GM19372 (cell line): Measurements from ENCODE around the gene CCNA1.

Experiments used
- ATAC-seq: cut with Tn5 transposase; IDR thresholded peaks from one replicate; pipeline ENCODE4 v1.9.1; 2021; ENCODE audit warnings: mild to moderate bottlenecking, low read depth, moderate library complexity; ENCODE audit not compliant: unreplicated experiment

CCNA1 gene

DNA sequence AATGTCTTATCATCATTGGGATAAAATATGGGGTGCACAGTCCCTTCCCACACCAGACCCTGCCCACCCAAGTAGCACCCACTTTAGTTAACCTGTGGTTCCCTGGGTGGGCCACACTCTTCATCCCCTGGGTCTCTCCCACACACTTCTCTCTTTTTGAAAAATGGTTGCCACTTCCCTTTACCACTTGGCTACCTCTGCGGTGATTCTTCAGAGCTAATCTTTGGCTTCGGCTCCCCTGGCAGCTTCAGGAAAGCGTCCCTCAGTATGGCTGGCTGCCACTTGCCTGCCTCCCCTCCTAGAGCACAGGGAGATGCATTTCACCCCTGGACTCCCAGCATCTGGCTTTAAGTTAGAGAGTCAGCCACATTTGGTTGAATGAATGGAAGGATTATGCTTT, 18.2 kb downstream of the CCNA1 start:
- no peak for ATAC-seq

- no peak for ATAC-seq
Observed at GRCh38 chr13:36453516-36453915, 21.2 kb downstream of the CCNA1 start.

DNA sequence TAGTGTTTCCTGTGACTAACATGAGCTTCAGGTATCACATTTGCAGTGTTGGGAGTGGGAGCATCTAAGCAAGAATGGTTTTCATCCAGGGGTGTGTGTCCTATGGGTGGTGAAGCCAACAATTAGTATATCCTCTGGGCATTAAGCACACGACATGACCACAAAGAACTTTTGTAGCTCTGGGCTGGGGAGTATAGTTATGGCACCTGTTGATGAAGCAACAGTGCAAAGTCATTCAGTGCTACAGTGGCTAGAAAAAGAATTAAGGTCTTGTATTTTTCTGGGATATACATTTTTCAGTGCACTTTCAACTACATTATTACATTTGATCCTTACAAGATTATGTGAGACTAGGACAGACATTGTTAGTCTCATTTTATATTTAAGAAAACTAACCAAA, 21.8 kb downstream of the CCNA1 start:
- ATAC-seq, result no peak

DNA sequence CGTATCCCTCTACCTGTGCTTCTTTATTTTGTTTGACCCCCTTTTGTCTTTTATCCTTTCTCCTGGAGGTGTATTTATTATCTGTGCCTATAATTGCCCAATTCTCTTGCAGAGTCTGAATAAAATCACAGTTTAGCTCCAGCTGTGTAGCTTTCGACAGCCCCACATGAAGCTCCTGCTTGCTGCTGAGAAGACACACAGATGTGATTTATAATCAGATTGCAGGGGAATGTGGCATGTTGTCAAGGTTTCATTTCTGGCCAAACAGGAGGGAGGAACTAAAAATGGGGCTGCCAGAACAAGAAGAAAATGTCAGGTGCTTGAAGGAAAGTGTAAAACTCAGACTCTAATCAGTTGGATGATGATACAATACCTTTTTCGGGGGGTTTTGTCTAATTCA, 22.7 kb downstream of the CCNA1 start:
- no peak for ATAC-seq

- no peak for ATAC-seq
Observed at GRCh38 chr13:36456577-36456976, 24.3 kb downstream of the CCNA1 start.

- ATAC-seq, result no peak
Observed at GRCh38 chr13:36461506-36461905, 29.2 kb downstream of the CCNA1 start.

GRCh38 chr13:36475468-36475867, 43.2 kb downstream of the CCNA1 start:
- no peak for ATAC-seq

DNA sequence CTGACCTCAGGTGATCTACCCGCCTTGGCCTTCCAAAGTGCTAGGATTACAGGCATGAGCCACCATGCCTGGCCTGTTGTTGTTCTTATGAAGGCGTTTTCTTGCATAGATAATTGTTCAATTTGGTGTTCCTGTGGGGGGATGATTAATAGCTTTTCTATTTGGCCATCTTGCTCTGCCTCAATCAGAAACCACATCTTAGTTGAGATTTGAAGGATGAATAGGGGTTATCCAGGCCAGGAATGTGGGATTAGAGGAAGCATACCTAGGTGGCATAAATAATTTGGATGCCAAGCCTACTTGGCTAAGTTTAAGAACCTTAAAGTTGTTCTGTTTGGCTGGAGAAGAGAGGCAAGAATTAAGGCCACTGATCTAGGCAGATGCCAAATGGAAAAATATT, 44.4 kb downstream of the CCNA1 start:
- ATAC-seq, result no peak

GRCh38 chr13:36480726-36481427, 48.6 kb downstream of the CCNA1 start:
- ATAC-seq, result no peak

- no peak for ATAC-seq
Observed at GRCh38 chr13:36490055-36490454, 57.8 kb downstream of the CCNA1 start.
